NCI-H2029 treated with DMSO at 0.1 percent for 48 hours (cell line): ENCODE data around the gene METTL25.

Experiments
- DNase-seq: peaks from one replicate; lab custom pipeline; 2025; lab: John Stamatoyannopoulos, UW

Gene METTL25

GRCh38 chr12:82470906-82471512 is 112.7 kb downstream of the METTL25 start:
- no peak for DNase-seq

DNA sequence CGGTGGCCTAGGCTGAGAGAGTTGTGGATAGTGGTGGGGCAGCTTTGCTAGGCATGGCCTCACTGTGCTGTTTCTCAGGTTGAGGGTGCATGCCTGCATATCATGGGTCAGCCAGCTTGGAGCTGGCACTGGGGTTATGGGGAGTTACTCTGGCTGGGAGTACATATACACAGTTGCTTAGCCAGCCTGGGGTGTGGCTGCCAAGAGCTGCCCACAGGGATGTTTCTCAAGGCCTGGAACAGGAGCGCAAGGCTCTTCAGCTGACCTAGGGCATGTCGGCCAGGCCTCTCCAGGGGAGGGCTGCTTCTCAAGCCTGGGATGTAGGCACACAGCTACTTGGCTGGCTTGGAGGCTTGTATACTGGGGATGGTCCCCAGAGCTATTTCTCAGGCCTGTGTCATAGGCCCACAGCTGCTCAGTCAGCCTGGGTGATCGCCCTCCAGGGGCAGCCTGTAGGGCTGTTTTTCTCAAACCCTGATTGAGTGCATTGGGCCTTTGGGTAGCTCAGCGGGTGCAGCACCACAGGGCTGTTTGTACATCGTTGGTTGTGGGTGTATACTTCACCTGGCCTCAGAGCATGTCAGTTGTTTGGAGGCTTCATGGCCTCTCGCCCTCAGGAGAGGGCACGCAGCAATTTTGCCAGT is 114.9 kb downstream of the METTL25 start:
- no peak for DNase-seq

DNA sequence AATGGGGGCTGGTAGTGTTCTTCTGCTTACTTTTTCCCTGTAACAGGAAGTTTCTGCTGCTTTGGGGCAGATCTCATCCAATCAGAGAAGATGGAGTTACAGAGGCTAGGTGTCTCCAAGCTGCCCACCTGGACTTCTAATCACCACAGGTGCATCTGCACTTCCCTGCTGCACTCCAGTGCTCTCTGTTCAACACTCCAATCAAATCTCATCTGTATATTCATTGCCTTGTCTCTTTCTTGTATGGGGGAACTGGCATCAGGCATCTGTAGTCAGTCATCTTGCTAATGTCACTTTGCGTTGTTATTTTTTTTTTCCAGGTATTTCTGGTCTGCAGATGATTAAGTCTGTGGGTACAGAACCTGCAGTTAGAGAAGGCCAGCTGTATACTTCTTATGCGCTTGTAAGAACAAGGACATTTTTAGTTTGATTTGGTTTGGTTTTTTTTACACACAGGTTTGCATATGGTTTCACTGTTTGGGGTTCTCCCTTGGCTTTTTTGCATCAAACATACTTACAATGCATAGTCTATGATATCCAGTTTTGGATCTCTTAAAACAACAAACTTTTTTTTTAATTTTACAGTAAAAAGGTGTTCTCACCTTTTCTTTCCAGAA is 116.0 kb downstream of the METTL25 start:
- DNase-seq: no peak

GRCh38 chr12:82474798-82475184 is 116.5 kb downstream of the METTL25 start:
- no peak for DNase-seq

- no peak for DNase-seq
Measured at GRCh38 chr12:82475211-82475610, 116.9 kb downstream of the METTL25 start.

DNA sequence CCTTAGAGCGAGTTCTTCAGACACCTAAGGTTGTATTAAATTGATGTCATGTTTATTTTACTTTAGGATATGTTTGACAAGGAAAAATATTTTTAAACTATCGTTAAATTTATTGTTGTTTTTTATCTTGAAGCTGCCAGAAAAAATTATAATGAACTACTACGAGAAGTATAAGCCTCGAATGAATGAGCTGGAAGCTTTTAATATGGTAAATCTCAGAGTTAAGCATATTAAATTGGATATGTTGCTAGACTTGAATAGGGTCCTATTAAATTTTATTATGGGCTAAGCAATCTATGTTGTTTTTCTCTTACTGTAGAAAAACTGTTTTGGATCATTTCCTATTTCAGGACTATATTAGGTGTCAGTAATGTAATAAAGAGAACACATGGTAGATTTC is 118.2 kb downstream of the METTL25 start:
- DNase-seq: no peak

GRCh38 chr12:82479511-82479910 is 121.2 kb downstream of the METTL25 start:
- DNase-seq: no peak

GRCh38 chr12:82480606-82481005 is 122.3 kb downstream of the METTL25 start:
- DNase-seq: no peak

- DNase-seq: no peak
Measured at GRCh38 chr12:82481954-82482353, 123.6 kb downstream of the METTL25 start.

- no peak for DNase-seq
Measured at GRCh38 chr12:82486524-82487235, 128.4 kb downstream of the METTL25 start.

DNA sequence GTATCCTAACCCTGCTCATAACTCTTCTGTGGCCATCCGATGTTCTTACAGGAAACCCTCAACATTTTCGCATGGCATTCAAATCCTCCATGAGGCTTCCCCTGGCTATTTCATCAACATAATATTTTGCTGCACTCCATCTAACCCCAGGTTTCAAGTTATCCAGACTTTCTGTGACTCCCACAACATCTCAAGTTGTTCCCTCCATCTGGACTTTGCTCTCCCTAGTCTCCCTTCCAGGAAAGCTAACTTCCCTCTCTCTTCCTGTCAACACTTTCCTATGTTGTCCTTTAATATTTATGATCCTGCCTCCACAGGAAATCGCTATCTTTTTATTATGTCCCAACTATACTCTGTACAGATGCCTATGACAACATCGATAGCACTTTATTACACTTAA is 146.1 kb downstream of the METTL25 start:
- DNase-seq: no peak

DNA sequence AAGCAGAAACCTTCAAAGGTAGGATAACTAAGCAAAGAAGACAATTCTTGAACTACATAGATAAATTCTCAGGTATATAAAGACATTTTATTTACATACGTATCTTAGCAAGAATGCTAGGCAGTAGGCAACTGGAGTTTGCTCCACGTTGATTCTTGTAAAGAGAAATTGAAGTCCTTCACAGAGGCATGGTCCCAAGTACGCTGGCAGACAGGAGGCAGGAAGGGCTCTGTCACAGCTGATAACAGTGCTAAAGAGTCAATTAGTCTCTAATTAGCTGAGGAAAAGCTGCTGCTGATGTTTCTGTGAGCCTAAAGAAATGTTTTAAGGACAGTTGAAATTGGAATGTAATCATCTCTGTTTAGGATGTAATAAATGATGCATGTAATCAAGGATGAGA is 146.8 kb downstream of the METTL25 start:
- no peak for DNase-seq

DNA sequence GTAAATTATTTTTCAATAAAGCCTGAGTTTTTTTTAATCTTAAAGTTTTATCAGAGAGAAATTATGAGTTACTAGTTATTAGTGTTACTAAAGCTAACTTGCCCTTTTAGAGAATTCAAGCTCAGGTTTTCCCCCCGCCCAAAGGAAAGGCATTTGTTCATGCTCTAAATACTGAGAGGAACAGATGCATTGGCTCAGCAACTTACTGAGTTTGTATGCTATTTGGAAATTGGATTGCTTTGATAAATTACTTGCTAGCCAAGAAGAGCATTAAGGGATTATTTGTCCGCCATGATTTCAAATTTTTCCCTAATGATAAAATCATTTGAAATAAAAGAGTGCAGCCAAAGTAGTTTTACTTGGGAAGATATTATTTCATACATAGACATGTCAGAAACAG is 149.4 kb downstream of the METTL25 start:
- DNase-seq: no peak

GRCh38 chr12:82510386-82510785 is 152.1 kb downstream of the METTL25 start:
- no peak for DNase-seq

DNA sequence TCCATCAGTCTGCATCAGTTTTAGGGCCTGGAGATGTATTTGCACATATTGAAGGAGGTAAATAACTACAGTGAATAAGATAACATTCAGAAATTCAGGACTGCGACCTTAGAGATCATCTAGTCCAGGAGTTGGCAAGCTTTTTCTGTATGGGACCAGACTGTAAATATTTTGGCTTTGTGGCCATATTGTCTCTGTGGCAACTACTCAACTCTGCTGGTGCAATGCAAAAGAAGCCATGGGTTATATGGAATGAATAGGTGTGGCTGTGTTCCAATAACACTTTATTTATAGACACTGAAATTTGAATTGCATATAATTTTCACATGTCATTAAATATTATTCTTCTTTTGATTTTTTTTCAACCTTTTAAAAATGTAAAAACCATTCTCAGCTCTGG is 156.6 kb downstream of the METTL25 start:
- DNase-seq: no peak

GRCh38 chr12:82515652-82516051 is 157.3 kb downstream of the METTL25 start:
- DNase-seq: no peak

- DNase-seq: no peak
Measured at GRCh38 chr12:82517027-82517426, 158.7 kb downstream of the METTL25 start.

DNA sequence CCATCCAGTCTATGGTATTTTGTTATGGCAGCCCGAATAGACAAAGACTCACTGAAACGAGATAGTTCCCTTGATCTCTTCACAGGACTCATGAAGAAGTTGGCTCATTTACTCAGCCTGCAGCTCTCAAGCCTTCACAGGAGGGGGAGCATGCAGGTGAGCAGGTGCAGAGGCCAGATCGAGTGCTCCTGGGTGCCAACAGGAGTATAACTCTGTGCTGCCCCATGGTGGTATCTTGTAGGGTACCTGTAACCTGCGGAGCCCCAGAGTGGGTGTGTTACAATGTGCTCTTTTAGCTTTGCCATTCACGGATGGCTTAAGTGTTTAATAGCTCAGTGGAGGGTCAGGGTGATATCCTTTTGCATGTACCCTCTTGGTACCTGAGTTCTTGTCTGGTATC is 159.5 kb downstream of the METTL25 start:
- DNase-seq: peak; percentile 38

GRCh38 chr12:82519510-82519909 is 161.2 kb downstream of the METTL25 start:
- DNase-seq: no peak

GRCh38 chr12:82522285-82522684 is 164.0 kb downstream of the METTL25 start:
- DNase-seq: no peak

DNA sequence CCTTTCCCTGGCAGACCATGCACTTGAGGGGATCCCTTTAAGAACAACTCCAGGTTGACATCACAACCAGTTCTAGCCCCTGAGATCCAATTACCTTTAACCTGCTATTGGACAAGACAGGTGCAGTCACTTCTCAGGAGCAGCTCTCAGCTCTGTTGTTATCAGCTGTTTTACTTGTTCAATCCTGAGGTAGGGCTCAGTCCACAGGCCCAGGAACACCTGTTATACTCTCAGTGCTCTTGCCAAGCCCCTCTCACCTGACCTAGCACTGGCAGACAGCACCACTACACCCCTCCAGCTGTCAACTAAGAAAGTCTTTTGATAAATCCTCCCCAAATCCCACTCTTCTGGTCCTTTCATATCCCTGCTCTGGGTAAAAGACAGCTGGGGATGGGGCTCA is 164.4 kb downstream of the METTL25 start:
- no peak for DNase-seq

- no peak for DNase-seq
Measured at GRCh38 chr12:82523996-82524395, 165.7 kb downstream of the METTL25 start.

DNA sequence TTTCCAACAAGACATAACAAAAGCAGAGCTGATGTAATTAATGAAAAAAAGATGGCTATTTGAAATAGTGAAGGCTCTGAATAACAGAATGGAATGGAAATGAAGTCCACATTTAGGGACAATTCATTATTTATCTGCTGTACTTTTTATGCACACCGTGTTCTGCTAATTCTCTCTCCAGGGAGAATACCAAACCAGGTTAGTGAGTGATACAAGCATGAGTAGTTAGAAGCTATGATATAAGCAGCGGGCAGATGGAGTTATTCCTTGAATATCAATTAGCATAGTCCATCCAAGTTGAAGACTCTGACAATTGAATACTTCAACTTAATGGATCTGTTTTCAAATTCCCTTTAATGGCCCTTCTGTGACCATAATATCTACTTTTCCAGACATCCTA is 166.3 kb downstream of the METTL25 start:
- DNase-seq: no peak
